ENCODE measurements around the gene GOLGA8A.

DNA sequence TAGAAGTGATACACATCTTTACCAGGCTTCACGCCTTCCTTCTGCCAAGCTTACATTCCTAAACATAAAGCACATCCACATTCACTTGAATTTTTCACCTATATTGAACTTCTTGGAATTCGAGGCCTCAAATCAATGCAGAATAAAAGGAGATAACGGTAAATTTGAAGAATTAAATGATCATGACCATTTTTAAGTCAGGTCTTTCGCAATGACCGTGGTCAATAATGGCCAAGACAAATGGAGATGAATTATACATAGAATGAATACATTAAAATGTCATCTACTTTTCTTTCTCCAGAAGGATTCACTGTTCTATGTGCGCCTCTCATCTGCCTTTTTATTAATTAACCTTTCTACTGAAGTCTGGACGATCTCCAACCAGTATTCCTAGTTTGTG lies 5.3 kb upstream of the GOLGA8A start:
- TF ChIP-seq, protein P1, sequence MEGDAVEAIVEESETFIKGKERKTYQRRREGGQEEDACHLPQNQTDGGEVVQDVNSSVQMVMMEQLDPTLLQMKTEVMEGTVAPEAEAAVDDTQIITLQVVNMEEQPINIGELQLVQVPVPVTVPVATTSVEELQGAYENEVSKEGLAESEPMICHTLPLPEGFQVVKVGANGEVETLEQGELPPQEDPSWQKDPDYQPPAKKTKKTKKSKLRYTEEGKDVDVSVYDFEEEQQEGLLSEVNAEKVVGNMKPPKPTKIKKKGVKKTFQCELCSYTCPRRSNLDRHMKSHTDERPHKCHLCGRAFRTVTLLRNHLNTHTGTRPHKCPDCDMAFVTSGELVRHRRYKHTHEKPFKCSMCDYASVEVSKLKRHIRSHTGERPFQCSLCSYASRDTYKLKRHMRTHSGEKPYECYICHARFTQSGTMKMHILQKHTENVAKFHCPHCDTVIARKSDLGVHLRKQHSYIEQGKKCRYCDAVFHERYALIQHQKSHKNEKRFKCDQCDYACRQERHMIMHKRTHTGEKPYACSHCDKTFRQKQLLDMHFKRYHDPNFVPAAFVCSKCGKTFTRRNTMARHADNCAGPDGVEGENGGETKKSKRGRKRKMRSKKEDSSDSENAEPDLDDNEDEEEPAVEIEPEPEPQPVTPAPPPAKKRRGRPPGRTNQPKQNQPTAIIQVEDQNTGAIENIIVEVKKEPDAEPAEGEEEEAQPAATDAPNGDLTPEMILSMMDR (conservative IDR thresholded peaks at IDR 0.05 in 1 of 2, IDR thresholded peaks at IDR 0.05 in 1 of 2; ENCODE audit: low read depth in 1 of 2, low read length in 2 of 2) = no peak
- TF ChIP-seq EZH2 (IDR thresholded peaks at IDR 0.05; ENCODE audit: low read length, missing control alignments) = no peak

All from fibroblast of lung (primary cell).